Stimulated activated naive B cell treated with anti-CD40 and anti-IgM and Interleukin-4, amounts not matched to agents 10 μg/mL and 1 μg/mL and 100 μg/mL, for 72 hours (primary cell): ENCODE measurements around the gene MAD1L1.
A peak's percentile ranks its signal among the peaks of the same experiment; 100 is the strongest.
"Not testable (repeated sequence)": the region's sequence is repeated elsewhere in the genome, so short reads cannot be mapped to it uniquely, and the experiment has no call there.

Experiments used
- ATAC-seq, 2 donors: fragments of 150-1000 bp; cut with Tn5 transposase; replicated peaks; 2 replicates each; pipeline ENCODE4 v1.10.0; 2021; ENCODE audit warnings: moderate library complexity in 1 of 2
- DNase-seq: peaks from one replicate; pipeline ENCODE4 v3.0.0; 2021
- H3K27ac Mint-ChIP-seq: one replicate; pipeline ENCODE4 v1.8.0; 2022; ENCODE audit warnings: mild to moderate bottlenecking, mixed read lengths
- H3K27me3 Mint-ChIP-seq, 2 donors: one replicate each; pipeline ENCODE4 v1.8.0; 2022; ENCODE audit warnings: mixed read lengths in 2 of 2
- H3K36me3 Mint-ChIP-seq, 2 donors: one replicate each; pipeline ENCODE4 v1.8.0; 2022; ENCODE audit warnings: mixed read lengths in 2 of 2, mild to moderate bottlenecking in 1 of 2
- H3K4me1 Mint-ChIP-seq, 2 donors: one replicate each; pipeline ENCODE4 v1.8.0; 2022; ENCODE audit warnings: mixed read lengths in 2 of 2, mild to moderate bottlenecking in 1 of 2
- H3K4me3 Mint-ChIP-seq, 2 donors: one replicate each; pipeline ENCODE4 v1.8.0; 2022; ENCODE audit warnings: mild to moderate bottlenecking in 2 of 2, mixed read lengths in 2 of 2, moderate library complexity in 1 of 2
- H3K9me3 Mint-ChIP-seq, 2 donors: one replicate each; pipeline ENCODE4 v1.8.0; 2022; ENCODE audit warnings: mixed read lengths in 2 of 2, mild to moderate bottlenecking in 1 of 2

The MAD1L1 gene

GRCh38 chr7:2043316-2044039 lies 189.3 kb downstream of the MAD1L1 start:
- Mint-ChIP-seq H3K4me3 (no peak overlapping the region), H3K9me3 (no peaks in the 10 kb centered on the region), H3K36me3 (peaks cover 49 to 66% of the 10 kb centered on the region in 2 donors), H3K27me3 (no peaks in the 10 kb centered on the region), H3K27ac (no peak overlapping the region), H3K4me1 (peaks cover 52 to 58% of the 10 kb centered on the region in 2 donors)
- no peak for ATAC-seq
- DNase-seq: no peak

- DNase-seq: no peak
- Mint-ChIP-seq H3K27me3 (no peaks in the 10 kb centered on the region), H3K4me1 (peaks cover 50 to 59% of the 10 kb centered on the region in 2 donors), H3K36me3 (peaks cover 46 to 65% of the 10 kb centered on the region in 2 donors), H3K27ac (no peak overlapping the region), H3K4me3 (no peak overlapping the region), H3K9me3 (no peaks in the 10 kb centered on the region)
- no peak for ATAC-seq
Measured at GRCh38 chr7:2042650-2043049, 190.1 kb downstream of the MAD1L1 start.

- Mint-ChIP-seq H3K4me3 (peak overlapping the region; percentile 54 to 66), H3K27ac (peak overlapping the region; percentile 76), H3K9me3 (no peaks in the 10 kb centered on the region), H3K36me3 (peaks cover 54 to 70% of the 10 kb centered on the region in 2 donors), H3K27me3 (no peaks in the 10 kb centered on the region), H3K4me1 (peaks cover 55 to 59% of the 10 kb centered on the region in 2 donors)
- peak; percentile 60 for DNase-seq
- ATAC-seq: peak; percentile 78 to 81
Measured at GRCh38 chr7:2041496-2042367, 191.0 kb downstream of the MAD1L1 start.

- H3K36me3 Mint-ChIP-seq: peaks cover 58 to 74% of the 10 kb centered on the region in 2 donors
- ATAC-seq (peak; percentile 40 to 44), DNase-seq (no peak)
- H3K4me3 Mint-ChIP-seq: peak overlapping the region; percentile 54 to 66
- H3K9me3 Mint-ChIP-seq: no peaks in the 10 kb centered on the region
- peaks cover 55 to 60% of the 10 kb centered on the region in 2 donors for H3K4me1 Mint-ChIP-seq
- no peaks in the 10 kb centered on the region for H3K27me3 Mint-ChIP-seq
- peak overlapping the region; percentile 76 for H3K27ac Mint-ChIP-seq
Measured at GRCh38 chr7:2040893-2041270, 191.9 kb downstream of the MAD1L1 start.

- peak overlapping the region; percentile 76 for H3K27ac Mint-ChIP-seq
- DNase-seq (no peak), ATAC-seq (no peak)
- H3K36me3 Mint-ChIP-seq: peaks cover 58 to 74% of the 10 kb centered on the region in 2 donors
- no peaks in the 10 kb centered on the region for H3K9me3 Mint-ChIP-seq
- no peaks in the 10 kb centered on the region for H3K27me3 Mint-ChIP-seq
- peaks cover 55 to 60% of the 10 kb centered on the region in 2 donors for H3K4me1 Mint-ChIP-seq
- H3K4me3 Mint-ChIP-seq: peak overlapping the region; percentile 27 to 66
Measured at GRCh38 chr7:2040201-2040892, 192.4 kb downstream of the MAD1L1 start.

- Mint-ChIP-seq H3K4me3 (peak overlapping the region; percentile 19 to 74), H3K4me1 (peaks cover 62 to 69% of the 10 kb centered on the region in 2 donors), H3K27ac (peak overlapping the region; percentile 52), H3K9me3 (no peaks in the 10 kb centered on the region), H3K36me3 (peaks cover 60 to 75% of the 10 kb centered on the region in 2 donors), H3K27me3 (no peaks in the 10 kb centered on the region)
- peak; percentile 50 to 51 for ATAC-seq
- no peak for DNase-seq
Measured at GRCh38 chr7:2038931-2039728, 193.6 kb downstream of the MAD1L1 start.

- H3K9me3 Mint-ChIP-seq: no peaks in the 10 kb centered on the region
- H3K4me1 Mint-ChIP-seq: peaks cover 63 to 75% of the 10 kb centered on the region in 2 donors
- peak; percentile 51 for DNase-seq
- peak; percentile 61 to 62 for ATAC-seq
- peak overlapping the region; percentile 78 to 84 for H3K4me3 Mint-ChIP-seq
- H3K27ac Mint-ChIP-seq: peak overlapping the region; percentile 94
- peaks cover 60 to 69% of the 10 kb centered on the region in 2 donors for H3K36me3 Mint-ChIP-seq
- H3K27me3 Mint-ChIP-seq: no peaks in the 10 kb centered on the region
Measured at GRCh38 chr7:2037808-2038522, 194.8 kb downstream of the MAD1L1 start.

- Mint-ChIP-seq H3K27me3 (no peaks in the 10 kb centered on the region), H3K27ac (peak overlapping the region; percentile 94), H3K4me1 (peaks cover 67 to 79% of the 10 kb centered on the region in 2 donors), H3K36me3 (peaks cover 54 to 68% of the 10 kb centered on the region in 2 donors), H3K9me3 (no peaks in the 10 kb centered on the region), H3K4me3 (peak overlapping the region; percentile 78 to 84)
- DNase-seq: no peak
- ATAC-seq: no peak
Measured at GRCh38 chr7:2037301-2037807, 195.4 kb downstream of the MAD1L1 start.

GRCh38 chr7:2036786-2037185 lies 196.0 kb downstream of the MAD1L1 start:
- ATAC-seq (no peak), DNase-seq (no peak)
- no peaks in the 10 kb centered on the region for H3K9me3 Mint-ChIP-seq
- H3K4me1 Mint-ChIP-seq: peaks cover 62 to 78% of the 10 kb centered on the region in 2 donors
- peaks cover 48 to 63% of the 10 kb centered on the region in 2 donors for H3K36me3 Mint-ChIP-seq
- peak overlapping the region; percentile 94 for H3K27ac Mint-ChIP-seq
- no peak overlapping the region for H3K4me3 Mint-ChIP-seq
- no peaks in the 10 kb centered on the region for H3K27me3 Mint-ChIP-seq

- not testable (repeated sequence) for H3K9me3 Mint-ChIP-seq, DNase-seq, ATAC-seq, H3K4me3 Mint-ChIP-seq, H3K27me3 Mint-ChIP-seq
- Mint-ChIP-seq H3K36me3 (peaks cover 47 to 62% of the 10 kb centered on the region in 2 donors), H3K4me1 (peaks cover 62 to 78% of the 10 kb centered on the region in 2 donors), H3K27ac (peak overlapping the region; percentile 71)
Measured at GRCh38 chr7:2036201-2036600, 196.5 kb downstream of the MAD1L1 start.

- no peak for DNase-seq
- H3K27me3 Mint-ChIP-seq: no peaks in the 10 kb centered on the region
- no peak overlapping the region for H3K27ac Mint-ChIP-seq
- peaks cover 52 to 75% of the 10 kb centered on the region in 2 donors for H3K4me1 Mint-ChIP-seq
- ATAC-seq: no peak
- no peak overlapping the region for H3K4me3 Mint-ChIP-seq
- H3K9me3 Mint-ChIP-seq: peaks cover 0 to 2% of the 10 kb centered on the region in 2 donors
- peaks cover 42 to 61% of the 10 kb centered on the region in 2 donors for H3K36me3 Mint-ChIP-seq
Measured at GRCh38 chr7:2034291-2035201, 198.2 kb downstream of the MAD1L1 start.

GRCh38 chr7:2033586-2034135 lies 199.1 kb downstream of the MAD1L1 start:
- Mint-ChIP-seq H3K27me3 (no peaks in the 10 kb centered on the region), H3K36me3 (peaks cover 50 to 63% of the 10 kb centered on the region in 2 donors), H3K9me3 (peaks cover 6 to 9% of the 10 kb centered on the region in 2 donors), H3K4me3 (no peak overlapping the region), H3K27ac (no peak overlapping the region), H3K4me1 (peaks cover 46 to 69% of the 10 kb centered on the region in 2 donors)
- no peak for DNase-seq
- no peak for ATAC-seq
